GM18519 (cell line): Measurements from ENCODE around the gene HMCN1.
"Not testable (repeated sequence)": the region's sequence is repeated elsewhere in the genome, so short reads cannot be mapped to it uniquely, and the experiment has no call there.

Experiments used
- ATAC-seq: cut with Tn5 transposase; IDR thresholded peaks from one replicate; pipeline ENCODE4 v1.9.1; 2021; ENCODE audit warnings: mild to moderate bottlenecking, moderate library complexity; ENCODE audit not compliant: unreplicated experiment, low FRiP score

Gene HMCN1

DNA sequence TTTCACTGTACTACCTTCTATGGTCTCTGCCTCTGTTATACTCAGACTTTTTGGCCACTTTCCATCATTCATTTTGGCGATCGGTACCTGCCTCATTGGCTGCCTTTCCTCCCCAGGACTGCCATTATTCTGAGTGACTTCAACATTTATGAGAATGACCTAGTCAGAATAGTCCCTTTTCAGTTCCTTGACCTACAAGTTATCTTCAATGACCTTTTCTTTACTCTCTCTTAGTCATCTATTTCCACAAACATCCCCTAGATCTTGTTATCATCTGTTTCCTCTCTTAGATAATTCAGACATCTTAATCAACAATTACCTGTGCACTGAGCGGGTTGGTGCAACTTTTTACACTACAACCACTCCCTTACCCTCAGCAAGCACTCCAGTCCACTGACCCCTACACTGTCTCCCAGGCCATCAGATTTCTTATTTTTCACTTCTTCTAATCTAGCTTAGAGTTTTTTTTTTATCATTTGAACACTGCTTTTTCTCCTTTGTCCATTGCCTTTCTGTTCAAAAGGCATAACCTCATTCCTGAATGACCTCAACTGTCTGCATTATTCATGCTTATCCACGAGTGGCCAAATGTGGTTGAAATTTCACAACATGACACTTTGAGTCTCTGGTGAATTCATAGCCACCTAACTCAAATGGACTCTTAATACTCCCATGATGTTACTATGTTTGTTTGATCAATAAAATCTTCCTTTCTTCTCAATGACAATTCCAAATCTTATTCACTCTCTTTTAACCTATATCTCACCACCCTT is 112.7 kb downstream of the HMCN1 start:
- ATAC-seq, result no peak

- no peak for ATAC-seq
These were observed 114.8 kb downstream of the HMCN1 start for GRCh38 chr1:185849014-185849413.

DNA sequence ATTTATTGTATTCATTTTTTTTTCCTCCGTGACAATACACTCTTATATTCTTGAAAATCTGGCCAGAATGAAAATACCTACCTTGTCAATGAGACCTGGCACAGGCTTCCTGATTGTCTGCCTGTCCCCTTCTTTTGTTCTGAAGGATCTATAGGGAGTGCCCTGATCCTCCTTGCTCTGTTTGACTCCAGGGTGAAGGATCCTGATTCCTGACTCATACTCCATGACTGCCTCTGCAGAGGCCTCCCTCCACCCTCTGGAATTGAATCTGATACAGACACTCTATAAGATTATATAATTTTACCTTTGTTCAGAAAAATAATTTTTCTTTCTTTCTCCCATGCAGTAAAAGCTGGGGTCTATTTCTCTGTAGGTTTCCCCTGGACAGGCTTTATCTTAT is 116.2 kb downstream of the HMCN1 start:
- ATAC-seq, result no peak

DNA sequence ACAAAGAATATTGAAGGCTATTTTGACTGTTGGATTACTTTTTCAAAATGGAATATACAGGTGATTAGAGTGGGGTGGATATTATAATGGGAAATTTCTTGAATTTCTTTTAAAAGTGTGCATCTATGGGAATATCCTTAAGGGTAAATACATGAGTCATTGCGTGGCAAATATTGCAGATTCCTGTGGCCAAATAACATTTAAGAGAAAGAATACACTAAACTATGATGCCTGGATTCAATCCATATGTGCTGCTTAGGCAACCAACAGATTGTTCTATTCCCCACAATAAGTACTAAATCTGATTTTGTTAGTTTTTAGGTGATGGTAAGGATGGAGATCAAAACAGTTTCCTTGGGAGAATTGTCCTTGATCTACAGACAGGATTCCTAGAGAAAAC is 119.5 kb downstream of the HMCN1 start:
- no peak for ATAC-seq

GRCh38 chr1:185856482-185856881 is 122.3 kb downstream of the HMCN1 start:
- ATAC-seq, result no peak

DNA sequence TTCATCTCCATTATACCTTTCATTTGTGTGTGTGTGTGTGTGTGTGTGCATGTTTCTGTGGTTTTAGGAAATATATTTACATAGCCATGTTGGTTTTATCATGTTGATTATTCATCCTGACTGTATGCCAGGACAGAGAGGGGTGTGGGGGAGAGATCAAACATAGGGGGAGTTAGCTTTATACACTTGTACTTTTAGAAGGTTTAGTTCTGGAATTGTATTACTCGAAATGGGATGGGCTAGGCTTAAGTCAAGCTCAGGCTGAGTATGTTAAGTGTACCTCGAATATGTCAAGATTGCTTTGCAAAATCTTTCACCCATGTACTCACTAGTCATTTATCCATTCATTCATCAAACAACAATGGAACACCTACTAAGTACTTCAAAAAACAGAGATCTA is 123.3 kb downstream of the HMCN1 start:
- ATAC-seq, result no peak

DNA sequence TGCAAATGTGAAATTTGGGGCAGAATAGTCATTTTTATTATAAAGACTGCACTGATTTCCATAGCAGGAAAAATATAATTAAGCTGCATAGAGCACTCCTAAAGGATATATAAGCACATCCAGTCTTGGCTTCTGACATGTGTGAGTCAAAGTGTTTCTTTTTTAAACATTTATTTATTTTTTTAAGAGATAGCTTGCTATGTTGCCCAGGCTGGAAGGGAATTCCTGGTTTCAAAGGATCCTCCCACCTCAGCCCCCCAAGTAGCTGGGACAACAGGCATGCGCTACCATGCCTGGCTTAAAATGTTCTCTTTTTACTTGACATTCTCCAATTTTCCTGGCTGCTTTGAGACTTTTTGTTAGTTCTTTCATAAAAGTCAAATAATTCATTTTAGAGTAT is 126.1 kb downstream of the HMCN1 start:
- ATAC-seq, result no peak

DNA sequence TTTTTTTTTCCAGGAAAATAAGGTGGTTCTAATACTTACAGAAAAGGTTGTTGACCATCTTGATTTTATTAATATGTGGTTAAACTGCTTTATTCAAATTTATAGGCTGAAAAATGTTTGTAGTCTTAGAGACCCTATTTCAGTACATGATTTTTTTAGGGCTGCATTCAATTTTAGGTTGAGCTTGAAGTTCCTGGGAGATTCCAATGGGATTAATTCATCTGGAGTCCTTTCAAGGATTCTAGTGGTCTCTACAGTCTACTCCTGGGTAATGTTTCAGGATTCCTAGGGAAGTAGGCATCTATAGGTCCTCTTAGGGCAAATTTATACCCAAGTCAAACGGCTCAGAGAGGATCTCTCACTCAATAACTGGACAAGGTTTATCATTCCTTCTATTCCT is 126.7 kb downstream of the HMCN1 start:
- ATAC-seq, result no peak

DNA sequence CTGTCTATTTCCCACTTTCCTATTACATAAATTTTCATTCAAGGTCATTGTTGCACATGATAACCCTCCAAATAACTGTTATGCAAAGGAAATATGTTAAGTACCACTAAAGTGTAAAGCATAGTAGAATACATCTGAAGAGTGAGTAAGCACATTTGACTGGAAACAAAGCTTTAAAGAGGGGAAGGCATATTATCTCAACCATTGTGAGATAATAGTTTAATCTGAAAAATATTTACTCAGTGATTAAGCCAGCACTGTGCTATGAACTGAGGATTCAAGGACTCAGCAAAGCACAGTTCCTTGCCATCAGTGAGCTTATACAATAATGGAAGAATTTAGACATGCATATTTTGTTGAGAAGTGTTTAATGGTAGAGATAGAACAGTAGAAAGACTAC is 127.4 kb downstream of the HMCN1 start:
- no peak for ATAC-seq

- ATAC-seq, result no peak
These were observed 128.0 kb downstream of the HMCN1 start for GRCh38 chr1:185862235-185862634.

- no peak for ATAC-seq
These were observed 130.1 kb downstream of the HMCN1 start for GRCh38 chr1:185864331-185864730.

DNA sequence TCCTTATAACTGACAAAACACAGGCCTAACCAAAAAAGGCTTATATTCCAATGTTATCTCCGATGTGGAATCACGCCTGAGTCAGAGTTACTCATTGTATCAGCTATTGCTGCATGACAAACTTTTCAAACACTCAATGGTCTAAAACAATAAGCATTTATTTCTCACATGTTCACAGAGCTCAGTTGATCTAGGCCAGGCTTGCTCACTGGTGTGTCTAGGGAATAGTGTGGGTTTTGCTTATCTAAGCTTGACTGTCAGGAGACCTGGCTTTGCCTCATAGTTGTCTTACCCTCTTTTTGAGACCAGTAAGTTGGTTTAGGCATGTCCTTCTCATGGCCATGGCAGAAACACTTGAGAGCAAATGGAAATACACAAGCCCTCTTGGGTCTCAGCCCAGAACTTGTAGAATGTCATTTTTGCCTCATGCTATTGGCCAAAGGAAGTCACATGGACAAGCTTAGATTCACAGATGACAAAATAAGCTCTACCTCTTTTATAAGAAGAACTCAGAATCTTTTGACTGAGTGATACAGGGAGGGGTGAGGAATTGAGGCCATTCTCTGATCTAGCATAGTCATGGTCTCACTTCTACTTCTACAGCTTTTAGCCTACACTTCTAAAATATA is 130.8 kb downstream of the HMCN1 start:
- ATAC-seq, result no peak

DNA sequence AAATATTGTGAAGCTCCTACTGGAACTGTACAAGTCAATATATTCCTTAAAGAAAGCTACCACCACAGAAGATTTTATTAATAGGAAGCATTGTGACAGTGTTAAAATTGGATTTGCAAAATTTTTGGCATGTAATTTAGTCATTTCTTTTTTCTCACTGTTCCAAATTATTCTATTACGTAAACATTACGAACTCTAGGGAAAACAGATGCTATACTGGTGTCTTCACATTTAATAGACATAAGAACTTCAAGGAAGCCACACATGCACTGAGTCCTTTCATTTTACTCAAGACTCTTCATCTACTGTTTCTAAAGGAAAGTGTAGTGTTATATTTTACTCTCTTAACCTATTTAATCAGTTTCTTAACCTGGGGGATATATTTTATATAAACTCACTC is 135.4 kb downstream of the HMCN1 start:
- no peak for ATAC-seq

GRCh38 chr1:185871627-185872150 is 137.5 kb downstream of the HMCN1 start:
- no peak for ATAC-seq

DNA sequence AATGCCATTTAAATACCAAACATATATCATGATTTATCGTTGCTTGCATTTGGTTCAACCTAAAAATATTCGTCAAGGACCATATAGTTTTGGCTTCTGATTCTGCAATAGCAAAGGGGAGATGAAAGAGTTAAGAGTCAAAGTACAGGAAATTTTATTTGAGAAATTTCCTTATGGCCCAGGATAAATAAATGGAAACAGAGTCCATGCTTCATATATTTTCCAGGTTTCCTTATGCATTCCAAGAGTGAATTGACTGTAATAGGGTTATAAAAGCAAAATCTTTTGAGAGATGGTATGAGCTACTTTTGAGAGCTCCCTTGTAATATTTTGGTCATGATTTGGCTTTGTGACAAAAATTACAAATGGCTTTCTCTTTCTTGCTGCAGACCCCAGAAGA is 140.1 kb downstream of the HMCN1 start:
- ATAC-seq, result no peak

GRCh38 chr1:185880330-185880729 is 146.1 kb downstream of the HMCN1 start:
- no peak for ATAC-seq

DNA sequence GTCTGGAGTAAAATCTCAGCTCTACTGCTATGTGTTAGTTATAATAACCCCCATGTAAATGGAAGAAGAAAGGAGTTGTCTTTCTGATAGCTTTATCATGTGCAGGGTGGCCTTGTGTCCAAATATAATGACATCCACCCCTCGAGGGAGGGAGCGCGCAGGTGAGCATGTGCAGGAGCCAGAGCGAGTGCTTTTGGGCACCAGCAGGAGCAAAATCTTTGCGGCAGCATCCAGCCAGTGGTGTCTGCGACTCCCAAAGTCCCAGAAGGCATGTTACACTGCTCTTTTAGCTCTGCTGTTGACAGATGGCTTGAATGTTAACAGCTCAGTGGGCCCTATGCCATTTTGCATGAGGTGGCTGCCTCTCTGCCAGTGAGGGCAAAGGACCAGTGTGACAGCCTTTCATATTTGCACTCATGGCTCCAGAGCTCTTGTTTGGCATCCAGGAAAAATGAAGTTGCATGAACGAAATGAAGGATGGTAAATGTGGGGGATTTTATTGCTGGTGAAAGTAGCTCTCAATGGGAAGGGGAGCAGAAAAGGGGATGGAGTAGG is 146.7 kb downstream of the HMCN1 start:
- no peak for ATAC-seq

- no peak for ATAC-seq
These were observed 151.9 kb downstream of the HMCN1 start for GRCh38 chr1:185886046-185886445.

- no peak for ATAC-seq
These were observed 152.5 kb downstream of the HMCN1 start for GRCh38 chr1:185886671-185887070.

GRCh38 chr1:185892831-185893403 is 158.7 kb downstream of the HMCN1 start:
- ATAC-seq, result not testable (repeated sequence)

- no peak for ATAC-seq
These were observed 160.6 kb downstream of the HMCN1 start for GRCh38 chr1:185894791-185895190.
